OCI-LY7 (cell line): ENCODE data around the gene DPF3. TPM values are rescaled to one million over a fixed set of nuclear protein-coding genes. Genes with fewer than 3 reads are reported as not detected.

ENCODE experiments used
- BruUV-seq: library from RNA; stranded (reverse); fragments of 400-500 nt; replicated peaks from 2 replicates; lab custom pipeline; 2021; lab: Mats Ljungman, UMichigan
- CTCF ChIA-PET: fragments of 300-600 bp; sonication (Branson Sonifier 250); formaldehyde crosslinking; loops from one replicate; lab custom pipeline; 2022; ENCODE audit warnings: antibody characterized with exemption; ENCODE audit not compliant: unreplicated experiment; lab: Charles Lee
- POLR2A ChIA-PET: fragments of 300-600 bp; sonication (Branson Sonifier 250); formaldehyde crosslinking; loops from one replicate; lab custom pipeline; 2022; ENCODE audit warnings: antibody characterized with exemption; lab: Charles Lee
- DNase-seq: peaks from one replicate; pipeline ENCODE4 v3.0.0-alpha.2; 2015; ENCODE audit warnings: low spot score
- H2AFZ ChIP-seq: fragments of 200-600 bp; sonication (generic), shearing (Covaris generic); 2 replicates; pipeline ENCODE4 v1.6.1; 2014; ENCODE audit warnings: mild to moderate bottlenecking, antibody characterized with exemption, low read length, moderate library complexity
- H3K27ac ChIP-seq: fragments of 200-600 bp; sonication (generic); 2 replicates; pipeline ENCODE4 v1.5.1; 2014; ENCODE audit warnings: mixed run types, low read depth, mild to moderate bottlenecking, moderate library complexity, low read length, inconsistent platforms; ENCODE audit not compliant: poor library complexity, severe bottlenecking
- H3K36me3 ChIP-seq: fragments of 200-600 bp; sonication (generic); 2 replicates; pipeline ENCODE4 v1.6.1; 2014; ENCODE audit warnings: mild to moderate bottlenecking, antibody characterized with exemption, low read length, moderate library complexity, mixed read lengths; ENCODE audit not compliant: insufficient read depth
- H3K4me1 ChIP-seq: fragments of 200-600 bp; sonication (generic); 2 replicates; pipeline ENCODE4 v1.5.1; 2014; ENCODE audit warnings: mild to moderate bottlenecking, low read length; ENCODE audit not compliant: insufficient read depth, poor library complexity, severe bottlenecking
- H3K4me2 ChIP-seq: fragments of 200-600 bp; sonication (generic); 2 replicates; pipeline ENCODE4 v1.6.1; 2014; ENCODE audit warnings: mild to moderate bottlenecking, low read length
- H3K4me3 ChIP-seq: fragments of 200-600 bp; sonication (generic); 2 replicates; pipeline ENCODE4 v1.5.1; 2014; ENCODE audit warnings: mild to moderate bottlenecking, low read depth, low read length; ENCODE audit not compliant: poor library complexity, severe bottlenecking
- H3K79me2 ChIP-seq: fragments of 200-600 bp; sonication (generic); 2 replicates; pipeline ENCODE4 v1.6.1; 2016; ENCODE audit warnings: low read depth, mild to moderate bottlenecking, low read length, moderate library complexity, mixed read lengths; ENCODE audit not compliant: insufficient read depth
- H3K9me2 ChIP-seq: fragments of 200-600 bp; sonication (generic); 2 replicates; pipeline ENCODE4 v1.6.1; 2016; ENCODE audit warnings: mild to moderate bottlenecking, low read length, mixed read lengths; ENCODE audit not compliant: insufficient read depth
- H3K9me3 ChIP-seq: fragments of 200-600 bp; sonication (generic); 2 replicates; pipeline ENCODE4 v1.6.1; 2014; ENCODE audit warnings: mild to moderate bottlenecking, mixed run types, low read length, mixed read lengths
- H4K20me1 ChIP-seq: fragments of 200-600 bp; sonication (generic); 2 replicates; pipeline ENCODE4 v1.6.1; 2014; ENCODE audit warnings: mild to moderate bottlenecking, antibody characterized with exemption, low read length, moderate library complexity, mixed read lengths; ENCODE audit not compliant: insufficient read depth
- CTCF ChIP-seq: fragments of 200-600 bp; sonication (generic); conservative IDR thresholded peaks from 2 replicates; pipeline ENCODE4 v1.5.1; 2014; ENCODE audit warnings: mild to moderate bottlenecking, antibody characterized with exemption, low read length, moderate library complexity, mixed read lengths
- EZH2phosphoT487 ChIP-seq: fragments of 200-600 bp; sonication (generic); IDR thresholded peaks from 2 replicates; pipeline ENCODE4 v1.6.1; 2018; ENCODE audit warnings: low read depth, borderline replicate concordance, mild to moderate bottlenecking, mixed run types, antibody characterized with exemption, low read length, moderate library complexity, mixed read lengths
- intact Hi-C: fragments of 100-400 bp; cut with micrococcal nuclease; formaldehyde crosslinking; loops from one replicate; pipeline ENCODE4 v1.10.0; 2022; ENCODE audit not compliant: unreplicated experiment
- total RNA-seq, 2 experiments: library from RNA; depleted of rRNA in 1 of 2; stranded (reverse); fragments of >200 nt in 1 of 2; shearing (Covaris generic) in 1 of 2; gene quantifications; 2 replicates each; pipeline ENCODE4 v1.2.3, GENCODE V29; 2014 to 2022

DPF3 gene
- total RNA-seq, 2 experiments from 2014 or later, result 0.42 TPM; not detected in 1

GRCh38 chr14:72607386-72608130 lies 286.3 kb downstream of the DPF3 start:
- H3K79me2 ChIP-seq, result no peaks in the 10 kb centered on the region
- H3K9me3 ChIP-seq, result no peaks in the 10 kb centered on the region
- no peaks in the 10 kb centered on the region for H3K4me1 ChIP-seq
- DNase-seq, result no peak
- H3K9me2 ChIP-seq, result no peaks in the 10 kb centered on the region
- intact Hi-C loops, result no loop called here
- no peak overlapping the region for H2AFZ ChIP-seq
- no peaks in the 10 kb centered on the region for H4K20me1 ChIP-seq
- H3K4me3 ChIP-seq, result no peak overlapping the region
- no peak overlapping the region for H3K4me2 ChIP-seq
- TF ChIP-seq CTCF, result no peak
- TF ChIP-seq EZH2phosphoT487, result no peak
- H3K27ac ChIP-seq, result no peak overlapping the region
- POLR2A ChIA-PET, result no interaction called here
- no peaks in the 10 kb centered on the region for H3K36me3 ChIP-seq
- BruUV-seq, result no TSS peak
- CTCF ChIA-PET, result no interaction called here

GRCh38 chr14:72606879-72607278 lies 287.0 kb downstream of the DPF3 start:
- DNase-seq, result no peak
- POLR2A ChIA-PET, result no interaction called here
- H3K27ac ChIP-seq, result no peak overlapping the region
- intact Hi-C loops, result no loop called here
- H3K4me1 ChIP-seq, result no peaks in the 10 kb centered on the region
- CTCF ChIA-PET, result no interaction called here
- H3K4me3 ChIP-seq, result no peak overlapping the region
- H2AFZ ChIP-seq, result no peak overlapping the region
- H3K9me2 ChIP-seq, result no peaks in the 10 kb centered on the region
- H3K36me3 ChIP-seq, result no peaks in the 10 kb centered on the region
- H3K79me2 ChIP-seq, result no peaks in the 10 kb centered on the region
- BruUV-seq, result no TSS peak
- H4K20me1 ChIP-seq, result no peaks in the 10 kb centered on the region
- no peak overlapping the region for H3K4me2 ChIP-seq
- TF ChIP-seq CTCF (no peak), EZH2phosphoT487 (no peak)
- H3K9me3 ChIP-seq, result no peaks in the 10 kb centered on the region

GRCh38 chr14:72605921-72606220 lies 288.0 kb downstream of the DPF3 start:
- no peak for DNase-seq
- Histone ChIP-seq H3K4me3 (no peak overlapping the region), H3K27ac (no peak overlapping the region), H4K20me1 (no peaks in the 10 kb centered on the region), H2AFZ (no peak overlapping the region), H3K79me2 (no peaks in the 10 kb centered on the region), H3K4me2 (no peak overlapping the region), H3K9me3 (no peaks in the 10 kb centered on the region), H3K4me1 (no peaks in the 10 kb centered on the region), H3K36me3 (no peaks in the 10 kb centered on the region), H3K9me2 (no peaks in the 10 kb centered on the region)
- CTCF ChIA-PET, result no interaction called here
- no peak for TF ChIP-seq EZH2phosphoT487
- no peak for TF ChIP-seq CTCF
- intact Hi-C loops, result no loop called here
- POLR2A ChIA-PET, result no interaction called here
- no TSS peak for BruUV-seq
